ENCODE data around the gene HUNK. TPM values are rescaled to one million over a fixed set of nuclear protein-coding genes. Genes with fewer than 3 reads are reported as not detected.

HUNK gene
- total RNA-seq, 1 donor from 2014 or later = 2.0 TPM

DNA sequence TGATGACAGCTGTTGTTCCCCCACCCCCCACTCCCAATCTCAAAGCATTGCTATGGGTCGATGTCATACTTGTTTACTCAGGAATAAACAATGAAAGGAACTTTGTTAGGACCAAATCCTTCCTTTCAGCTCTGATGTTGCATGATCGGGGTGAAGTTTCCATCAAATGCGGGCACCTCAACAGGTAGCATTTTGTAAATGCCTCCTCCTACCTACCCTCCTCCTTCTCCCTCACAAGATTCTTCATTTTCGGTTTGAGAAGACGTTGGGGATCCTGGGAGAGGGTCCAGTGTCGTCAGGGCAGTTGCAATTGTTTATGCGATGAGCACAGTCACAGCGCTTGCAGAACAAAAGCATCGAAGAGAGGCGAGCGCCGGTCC is 758 bp upstream of the HUNK start:
- H3K27me3 ChIP-seq = peaks cover 33% of the 10 kb centered on the region
- peak overlapping the region; percentile 54 for H3K4me3 ChIP-seq
- no peaks in the 10 kb centered on the region for H3K36me3 ChIP-seq
- no peak overlapping the region for H3K27ac ChIP-seq
- peaks cover 11% of the 10 kb centered on the region for H3K4me1 ChIP-seq
- intact Hi-C loops (cut with DNase I) = no loop called here
- TF ChIP-seq, protein P1, sequence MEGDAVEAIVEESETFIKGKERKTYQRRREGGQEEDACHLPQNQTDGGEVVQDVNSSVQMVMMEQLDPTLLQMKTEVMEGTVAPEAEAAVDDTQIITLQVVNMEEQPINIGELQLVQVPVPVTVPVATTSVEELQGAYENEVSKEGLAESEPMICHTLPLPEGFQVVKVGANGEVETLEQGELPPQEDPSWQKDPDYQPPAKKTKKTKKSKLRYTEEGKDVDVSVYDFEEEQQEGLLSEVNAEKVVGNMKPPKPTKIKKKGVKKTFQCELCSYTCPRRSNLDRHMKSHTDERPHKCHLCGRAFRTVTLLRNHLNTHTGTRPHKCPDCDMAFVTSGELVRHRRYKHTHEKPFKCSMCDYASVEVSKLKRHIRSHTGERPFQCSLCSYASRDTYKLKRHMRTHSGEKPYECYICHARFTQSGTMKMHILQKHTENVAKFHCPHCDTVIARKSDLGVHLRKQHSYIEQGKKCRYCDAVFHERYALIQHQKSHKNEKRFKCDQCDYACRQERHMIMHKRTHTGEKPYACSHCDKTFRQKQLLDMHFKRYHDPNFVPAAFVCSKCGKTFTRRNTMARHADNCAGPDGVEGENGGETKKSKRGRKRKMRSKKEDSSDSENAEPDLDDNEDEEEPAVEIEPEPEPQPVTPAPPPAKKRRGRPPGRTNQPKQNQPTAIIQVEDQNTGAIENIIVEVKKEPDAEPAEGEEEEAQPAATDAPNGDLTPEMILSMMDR (IDR thresholded peaks at IDR 0.05) = no peak
- ATAC-seq = no peak
- DNase-seq = no peak
- H3K9me3 ChIP-seq = no peaks in the 10 kb centered on the region

- peak; percentile 70 for DNase-seq
- intact Hi-C loops (cut with DNase I) = no loop called here
- peak overlapping the region; percentile 54 for H3K4me3 ChIP-seq
- H3K27ac ChIP-seq = no peak overlapping the region
- H3K27me3 ChIP-seq = peaks cover 33% of the 10 kb centered on the region
- H3K9me3 ChIP-seq = no peaks in the 10 kb centered on the region
- H3K4me1 ChIP-seq = peaks cover 11% of the 10 kb centered on the region
- peak; percentile 33 for ATAC-seq
- H3K36me3 ChIP-seq = no peaks in the 10 kb centered on the region
- TF ChIP-seq, protein P1 (IDR thresholded peaks at IDR 0.05) = no peak
Observed at GRCh38 chr21:31873275-31873695, 465 bp downstream of the HUNK start.

- peak; percentile 69 for ATAC-seq
- Histone ChIP-seq H3K4me3 (peak overlapping the region; percentile 54), H3K4me1 (peaks cover 11% of the 10 kb centered on the region), H3K27ac (no peak overlapping the region), H3K9me3 (no peaks in the 10 kb centered on the region), H3K36me3 (no peaks in the 10 kb centered on the region), H3K27me3 (peaks cover 33% of the 10 kb centered on the region)
- DNase-seq = peak; percentile 81
- TF ChIP-seq, protein P1 (IDR thresholded peaks at IDR 0.05) = peak; percentile 56
- intact Hi-C loops (cut with DNase I) = no loop called here
Observed at GRCh38 chr21:31873696-31874599, 1.1 kb downstream of the HUNK start.

DNA sequence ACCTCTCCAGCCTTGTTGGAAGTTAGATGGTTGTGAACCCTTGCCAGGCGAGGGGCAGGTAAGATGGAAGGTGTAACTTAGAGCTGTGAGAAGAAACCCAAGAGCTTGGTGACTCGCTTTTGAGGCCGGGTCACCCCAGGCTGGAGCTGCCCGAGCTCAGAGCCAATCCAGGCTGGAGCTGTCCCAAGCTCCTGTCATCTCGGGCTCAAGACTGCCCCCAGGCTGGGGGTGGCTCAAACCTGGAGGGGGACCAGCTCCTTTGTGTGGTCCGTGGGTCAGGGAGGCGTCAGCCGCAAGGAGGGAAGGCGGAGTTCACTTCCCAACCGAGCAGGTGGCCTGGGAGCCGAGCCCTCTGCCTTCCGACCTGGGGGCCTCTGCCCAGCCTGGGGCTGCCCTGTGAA is 2.0 kb downstream of the HUNK start:
- Histone ChIP-seq H3K4me1 (peaks cover 11% of the 10 kb centered on the region), H3K4me3 (no peak overlapping the region), H3K9me3 (no peaks in the 10 kb centered on the region), H3K36me3 (no peaks in the 10 kb centered on the region), H3K27ac (no peak overlapping the region), H3K27me3 (peaks cover 33% of the 10 kb centered on the region)
- no peak for DNase-seq
- TF ChIP-seq, protein P1 (IDR thresholded peaks at IDR 0.05) = no peak
- intact Hi-C loops (cut with DNase I) = no loop called here
- no peak for ATAC-seq

GRCh38 chr21:31875496-31876015 is 2.7 kb downstream of the HUNK start:
- Histone ChIP-seq H3K9me3 (no peaks in the 10 kb centered on the region), H3K4me3 (no peak overlapping the region), H3K4me1 (peaks cover 11% of the 10 kb centered on the region), H3K36me3 (no peaks in the 10 kb centered on the region), H3K27ac (no peak overlapping the region), H3K27me3 (peaks cover 33% of the 10 kb centered on the region)
- ATAC-seq = no peak
- intact Hi-C loops (cut with DNase I) = no loop called here
- no peak for DNase-seq
- TF ChIP-seq, protein P1 (IDR thresholded peaks at IDR 0.05) = no peak
